Measurements from ENCODE around the gene GREB1L. TPM values are rescaled to one million over a fixed set of nuclear protein-coding genes. Genes with fewer than 3 reads are reported as not detected.

Gene GREB1L
- total and polyA plus RNA-seq, 2 experiments from 2014 or later, result 1.9 to 3.0 TPM

- no peaks in the 10 kb centered on the region for H3K79me2 ChIP-seq (ENCODE audit: insufficient read depth)
- no peaks in the 10 kb centered on the region for H3K4me1 ChIP-seq (ENCODE audit: insufficient read depth)
- 96% methylated on average over 7 of the region's 7 CpGs for WGBS, 2 experiments (ENCODE audit: low coverage in 1 of 2, low lambda C conversion rate in 2 of 2, missing lambda C conversion rate in 2 of 2)
- no peak for DNase-seq
- no peaks in the 10 kb centered on the region for H3F3A ChIP-seq (ENCODE audit: insufficient read depth)
- no peak overlapping the region for H3K4me2 ChIP-seq (ENCODE audit: unreplicated experiment)
- H3K9me2 ChIP-seq (ENCODE audit: insufficient read depth), result no peaks in the 10 kb centered on the region
- in situ Hi-C loops (cut with MboI), result loop anchor here (25.0 kb wide), 1 partner anchor 234 kb away; no protein-coding TSS in a partner anchor
- H3K4me3 ChIP-seq, result no peak overlapping the region
- H3K27ac ChIP-seq, result no peak overlapping the region
- no peak overlapping the region for H3K9ac ChIP-seq
- no peaks in the 10 kb centered on the region for H4K20me1 ChIP-seq (ENCODE audit: insufficient read depth)
- TF ChIP-seq EZH2 (IDR thresholded peaks at IDR 0.05; ENCODE audit: insufficient read depth, poor library complexity, severe bottlenecking) (no peak), EZH2phosphoT487 (IDR thresholded peaks at IDR 0.05; ENCODE audit: insufficient read depth, low read depth) (no peak)
- H3K36me3 ChIP-seq (ENCODE audit: low read depth), result no peaks in the 10 kb centered on the region
- H3K27me3 ChIP-seq (replicated peaks; ENCODE audit: insufficient read depth), result no peaks in the 10 kb centered on the region
- H3K9me3 ChIP-seq (ENCODE audit: low read depth), result no peaks in the 10 kb centered on the region
- no peak overlapping the region for H2AFZ ChIP-seq
Measured at GRCh38 chr18:21203126-21203525, 38.9 kb upstream of the GREB1L start.

GRCh38 chr18:21203542-21204241 is 38.3 kb upstream of the GREB1L start:
- H3K4me2 ChIP-seq (ENCODE audit: unreplicated experiment), result no peak overlapping the region
- H3K36me3 ChIP-seq (ENCODE audit: low read depth), result no peaks in the 10 kb centered on the region
- H3K79me2 ChIP-seq (ENCODE audit: insufficient read depth), result no peaks in the 10 kb centered on the region
- H3K9ac ChIP-seq, result no peak overlapping the region
- H4K20me1 ChIP-seq (ENCODE audit: insufficient read depth), result no peaks in the 10 kb centered on the region
- H3K4me1 ChIP-seq (ENCODE audit: insufficient read depth), result no peaks in the 10 kb centered on the region
- H3K27me3 ChIP-seq (replicated peaks; ENCODE audit: insufficient read depth), result no peaks in the 10 kb centered on the region
- in situ Hi-C loops (cut with MboI), result loop anchor here (25.0 kb wide), 1 partner anchor 234 kb away; no protein-coding TSS in a partner anchor
- no peaks in the 10 kb centered on the region for H3K9me3 ChIP-seq (ENCODE audit: low read depth)
- H3K27ac ChIP-seq, result no peak overlapping the region
- H3F3A ChIP-seq (ENCODE audit: insufficient read depth), result no peaks in the 10 kb centered on the region
- 86 to 92% methylated on average over 11 of the region's 11 CpGs for whole genome bisulfite sequencing, 2 experiments (ENCODE audit: low coverage in 1 of 2, low lambda C conversion rate in 2 of 2, missing lambda C conversion rate in 2 of 2)
- H3K9me2 ChIP-seq (ENCODE audit: insufficient read depth), result no peaks in the 10 kb centered on the region
- no peak for DNase-seq
- H2AFZ ChIP-seq, result no peak overlapping the region
- TF ChIP-seq EZH2phosphoT487 (IDR thresholded peaks at IDR 0.05; ENCODE audit: insufficient read depth, low read depth) (no peak), EZH2 (IDR thresholded peaks at IDR 0.05; ENCODE audit: insufficient read depth, poor library complexity, severe bottlenecking) (no peak)
- no peak overlapping the region for H3K4me3 ChIP-seq

GRCh38 chr18:21205695-21206094 is 36.3 kb upstream of the GREB1L start:
- Histone ChIP-seq H4K20me1 (ENCODE audit: insufficient read depth) (no peaks in the 10 kb centered on the region), H3K27me3 (replicated peaks; ENCODE audit: insufficient read depth) (no peaks in the 10 kb centered on the region), H3K4me2 (ENCODE audit: unreplicated experiment) (no peak overlapping the region), H3K36me3 (ENCODE audit: low read depth) (no peaks in the 10 kb centered on the region), H3K4me1 (ENCODE audit: insufficient read depth) (no peaks in the 10 kb centered on the region), H3K79me2 (ENCODE audit: insufficient read depth) (no peaks in the 10 kb centered on the region), H2AFZ (no peak overlapping the region), H3F3A (ENCODE audit: insufficient read depth) (no peaks in the 10 kb centered on the region), H3K9me3 (ENCODE audit: low read depth) (no peaks in the 10 kb centered on the region), H3K27ac (no peak overlapping the region), H3K9ac (no peak overlapping the region), H3K9me2 (ENCODE audit: insufficient read depth) (no peaks in the 10 kb centered on the region), H3K4me3 (no peak overlapping the region)
- no peak for DNase-seq
- in situ Hi-C loops (cut with MboI), result loop anchor here (25.0 kb wide), 1 partner anchor 232 kb away; no protein-coding TSS in a partner anchor
- TF ChIP-seq EZH2 (IDR thresholded peaks at IDR 0.05; ENCODE audit: insufficient read depth, poor library complexity, severe bottlenecking) (no peak), EZH2phosphoT487 (IDR thresholded peaks at IDR 0.05; ENCODE audit: insufficient read depth, low read depth) (no peak)
- WGBS, 2 experiments (ENCODE audit: low coverage in 1 of 2, low lambda C conversion rate in 2 of 2, missing lambda C conversion rate in 2 of 2), result 21 to 24% methylated on average over 4 of the region's 4 CpGs

GRCh38 chr18:21210278-21210677 is 31.8 kb upstream of the GREB1L start:
- TF ChIP-seq EZH2 (IDR thresholded peaks at IDR 0.05; ENCODE audit: insufficient read depth, poor library complexity, severe bottlenecking) (no peak), EZH2phosphoT487 (IDR thresholded peaks at IDR 0.05; ENCODE audit: insufficient read depth, low read depth) (no peak)
- Histone ChIP-seq H3F3A (ENCODE audit: insufficient read depth) (no peaks in the 10 kb centered on the region), H3K9me3 (ENCODE audit: low read depth) (no peaks in the 10 kb centered on the region), H3K9ac (no peak overlapping the region), H4K20me1 (ENCODE audit: insufficient read depth) (no peaks in the 10 kb centered on the region), H3K27me3 (replicated peaks; ENCODE audit: insufficient read depth) (no peaks in the 10 kb centered on the region; the same call in 1 of the 2 replicates), H3K4me3 (no peak overlapping the region), H3K9me2 (ENCODE audit: insufficient read depth) (no peaks in the 10 kb centered on the region), H3K36me3 (ENCODE audit: low read depth) (no peaks in the 10 kb centered on the region), H3K4me2 (ENCODE audit: unreplicated experiment) (no peak overlapping the region), H3K27ac (no peak overlapping the region), H3K79me2 (ENCODE audit: insufficient read depth) (no peaks in the 10 kb centered on the region), H2AFZ (no peak overlapping the region), H3K4me1 (ENCODE audit: insufficient read depth) (no peaks in the 10 kb centered on the region)
- 60 to 75% methylated on average over 1 of the region's 1 CpG for WGBS, 2 experiments (ENCODE audit: low coverage in 1 of 2, low lambda C conversion rate in 2 of 2, missing lambda C conversion rate in 2 of 2)
- no peak for DNase-seq
- in situ Hi-C loops (cut with MboI), result loop anchor here (25.0 kb wide), 1 partner anchor 227 kb away; no protein-coding TSS in a partner anchor

Measured in GM23248 (cell line).